GM11168 (cell line): ENCODE data around the gene PTPRN2.

Experiments
- in situ Hi-C: fragments of 300-500 bp; cut with MboI; formaldehyde crosslinking; loops from one replicate; pipeline ENCODE4 v1.12.0; 2022; ENCODE audit warnings: low sequenced_read_pairs; ENCODE audit not compliant: unreplicated experiment

The PTPRN2 gene

DNA sequence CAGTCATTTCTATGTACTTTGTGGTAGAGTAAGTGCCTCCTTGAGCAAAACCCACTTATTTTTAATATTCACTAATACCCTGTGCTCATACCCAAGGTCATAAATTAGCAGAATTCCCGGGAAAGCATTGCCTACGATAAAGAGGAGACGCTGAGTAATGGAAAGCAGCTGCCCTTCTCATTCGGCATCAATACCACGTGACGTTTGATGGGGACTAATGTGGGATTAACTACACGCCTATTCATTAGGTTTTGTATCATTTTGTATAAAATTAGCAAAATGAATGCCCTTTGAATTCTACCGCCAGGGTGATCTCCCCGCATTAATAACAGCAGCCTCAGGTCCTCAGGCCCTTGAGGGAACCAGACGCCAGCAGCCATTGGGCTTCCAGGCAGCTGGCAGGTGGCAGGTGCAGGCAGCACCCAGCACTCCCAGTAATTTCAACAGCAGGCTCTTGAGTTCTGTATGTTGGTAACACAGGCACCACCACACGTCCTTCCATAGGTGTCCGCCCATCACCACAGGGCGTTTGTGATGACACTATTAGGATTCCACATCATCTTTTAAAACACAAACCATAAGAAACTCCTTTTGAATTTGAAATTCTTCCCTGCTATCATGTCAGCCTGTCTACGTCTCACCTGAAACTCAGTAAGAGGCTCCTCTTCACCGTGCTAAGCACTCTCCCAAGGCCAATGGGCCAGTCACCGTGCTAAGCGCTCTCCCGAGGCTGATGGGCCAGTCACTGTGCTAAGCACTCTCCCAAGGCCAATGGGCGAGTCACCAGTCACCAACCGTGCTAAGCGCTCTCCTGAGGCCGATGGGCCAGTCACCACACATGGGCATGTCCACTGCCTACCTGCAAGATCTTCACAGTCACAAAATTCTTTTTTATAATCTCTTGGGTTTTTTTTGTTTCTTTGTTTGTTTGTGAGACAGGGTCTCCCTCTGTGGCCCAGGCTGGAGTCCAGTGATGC is 509.4 kb downstream of the PTPRN2 start:
- in situ Hi-C loops: no loop called here

- in situ Hi-C loops: no loop called here
These were observed 510.3 kb downstream of the PTPRN2 start for GRCh38 chr7:158077151-158077840.

DNA sequence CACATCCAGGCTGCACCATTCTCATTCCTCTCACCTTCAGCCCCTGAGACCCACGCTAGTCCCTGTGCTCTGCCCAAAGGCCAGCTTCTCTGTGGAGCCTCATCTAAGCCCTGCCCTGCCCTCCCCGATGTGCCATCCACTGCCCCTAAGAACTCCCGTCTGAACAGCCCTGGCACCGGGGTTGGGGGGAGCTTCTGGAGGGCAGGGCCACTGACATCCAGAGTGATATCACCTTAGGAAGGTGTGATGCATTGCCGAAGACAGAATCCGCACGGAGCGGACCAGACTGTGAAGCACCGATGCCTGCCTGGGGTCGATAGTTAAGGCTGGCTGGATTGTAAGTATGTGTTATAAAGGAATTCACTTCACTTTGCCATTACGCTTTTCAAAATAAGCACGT is 511.0 kb downstream of the PTPRN2 start:
- in situ Hi-C loops: no loop called here

GRCh38 chr7:158076215-158076614 is 511.4 kb downstream of the PTPRN2 start:
- in situ Hi-C loops: no loop called here

- in situ Hi-C loops: no loop called here
These were observed 512.0 kb downstream of the PTPRN2 start for GRCh38 chr7:158075633-158076001.

DNA sequence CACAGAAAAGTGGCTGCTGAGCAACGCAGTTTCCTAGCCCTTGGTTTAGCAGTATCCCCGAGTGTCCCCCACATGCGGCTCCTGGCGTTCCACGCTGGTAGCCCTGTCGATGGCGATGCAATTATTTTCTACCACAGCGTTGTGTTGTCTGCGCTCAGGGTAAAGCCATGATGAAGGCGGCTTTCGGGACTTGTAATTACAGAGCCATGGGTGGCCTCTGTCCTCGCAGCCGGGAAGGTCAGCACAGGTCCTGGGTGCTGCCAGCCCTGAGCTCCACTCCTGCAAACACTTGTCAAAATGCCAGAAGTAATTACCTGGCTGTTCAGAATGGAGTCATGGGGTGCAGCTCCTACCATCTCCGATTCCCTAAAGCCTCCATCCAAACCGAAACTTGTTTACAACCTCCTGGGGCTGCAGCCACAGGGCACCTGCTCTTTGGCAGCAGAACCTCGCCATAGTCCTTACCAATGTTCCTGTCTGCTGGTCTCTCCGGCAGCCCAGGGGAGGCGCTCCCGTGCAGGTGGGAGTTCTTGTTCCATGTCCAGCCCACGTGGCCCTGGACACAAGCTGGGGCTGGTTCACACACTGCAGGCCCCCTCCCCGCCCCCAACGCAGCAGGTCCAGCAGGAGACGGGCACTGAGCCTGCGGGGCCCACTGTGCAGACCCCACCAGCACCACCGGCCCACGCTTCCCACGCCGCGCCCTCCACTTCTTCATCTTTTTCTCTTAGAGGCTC is 512.6 kb downstream of the PTPRN2 start:
- in situ Hi-C loops: no loop called here

GRCh38 chr7:158073845-158074840 is 513.5 kb downstream of the PTPRN2 start:
- in situ Hi-C loops: no loop called here

DNA sequence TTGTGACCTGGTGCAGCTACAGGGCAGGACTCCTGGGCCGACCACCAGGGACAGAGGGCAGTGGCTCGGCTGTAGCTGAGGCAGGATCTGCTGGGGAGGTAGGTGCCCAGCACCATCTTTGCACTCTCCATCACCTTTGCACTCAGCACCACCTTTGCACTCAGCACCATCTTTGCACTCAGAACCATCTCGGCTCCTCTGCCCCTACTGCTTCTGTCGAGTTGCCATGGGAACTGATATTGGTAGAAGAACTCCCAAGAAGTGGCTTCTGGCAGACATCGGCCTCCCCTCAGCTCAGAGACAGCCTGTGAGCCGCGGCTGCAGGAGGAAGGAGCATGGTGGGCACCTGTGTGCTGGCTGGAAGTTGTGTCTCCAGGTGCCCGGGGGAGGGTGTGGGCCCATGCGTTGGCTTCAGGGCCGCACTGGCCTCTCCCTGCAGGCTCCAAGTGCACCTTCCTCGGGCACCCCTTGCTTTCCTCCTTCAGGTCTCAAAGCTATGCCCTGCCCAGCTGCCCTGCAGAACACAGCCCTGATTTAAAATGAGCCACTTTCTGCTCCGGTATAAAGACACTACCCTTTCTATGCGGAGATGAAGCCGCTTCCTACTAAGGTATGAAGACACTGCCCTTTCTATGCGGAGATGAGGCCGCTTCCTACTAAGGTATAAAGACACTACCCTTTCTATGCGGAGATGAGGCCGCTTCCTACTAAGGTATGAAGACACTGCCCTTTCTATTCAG is 514.5 kb downstream of the PTPRN2 start:
- in situ Hi-C loops: no loop called here

- in situ Hi-C loops: no loop called here
These were observed 517.3 kb downstream of the PTPRN2 start for GRCh38 chr7:158070222-158070920.

GRCh38 chr7:158068853-158069252 is 518.8 kb downstream of the PTPRN2 start:
- in situ Hi-C loops: no loop called here

GRCh38 chr7:158067931-158068482 is 519.6 kb downstream of the PTPRN2 start:
- in situ Hi-C loops: no loop called here

- in situ Hi-C loops: no loop called here
These were observed 520.2 kb downstream of the PTPRN2 start for GRCh38 chr7:158067219-158067930.

DNA sequence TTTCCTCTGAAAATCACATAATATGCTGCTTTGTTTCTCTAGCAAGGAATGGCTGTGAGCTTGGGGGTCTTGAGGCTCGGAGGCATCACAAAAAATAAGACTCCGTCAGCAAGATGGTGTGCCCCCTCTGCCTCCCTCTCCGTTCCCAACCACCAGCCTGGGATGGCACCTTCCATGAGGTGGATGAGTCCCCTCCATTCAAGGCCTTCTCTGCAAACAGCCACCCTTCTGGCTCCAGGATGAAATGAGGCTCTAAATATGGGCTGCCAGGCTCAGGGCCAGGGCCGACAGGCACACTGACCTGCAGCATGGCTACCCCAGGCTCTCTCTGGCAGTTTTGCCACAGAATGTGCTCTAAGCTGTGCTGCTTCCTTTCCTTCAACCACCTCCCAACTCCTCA is 521.5 kb downstream of the PTPRN2 start:
- in situ Hi-C loops: no loop called here

GRCh38 chr7:158065340-158065739 is 522.3 kb downstream of the PTPRN2 start:
- in situ Hi-C loops: no loop called here

- in situ Hi-C loops: no loop called here
These were observed 523.0 kb downstream of the PTPRN2 start for GRCh38 chr7:158064631-158065030.

DNA sequence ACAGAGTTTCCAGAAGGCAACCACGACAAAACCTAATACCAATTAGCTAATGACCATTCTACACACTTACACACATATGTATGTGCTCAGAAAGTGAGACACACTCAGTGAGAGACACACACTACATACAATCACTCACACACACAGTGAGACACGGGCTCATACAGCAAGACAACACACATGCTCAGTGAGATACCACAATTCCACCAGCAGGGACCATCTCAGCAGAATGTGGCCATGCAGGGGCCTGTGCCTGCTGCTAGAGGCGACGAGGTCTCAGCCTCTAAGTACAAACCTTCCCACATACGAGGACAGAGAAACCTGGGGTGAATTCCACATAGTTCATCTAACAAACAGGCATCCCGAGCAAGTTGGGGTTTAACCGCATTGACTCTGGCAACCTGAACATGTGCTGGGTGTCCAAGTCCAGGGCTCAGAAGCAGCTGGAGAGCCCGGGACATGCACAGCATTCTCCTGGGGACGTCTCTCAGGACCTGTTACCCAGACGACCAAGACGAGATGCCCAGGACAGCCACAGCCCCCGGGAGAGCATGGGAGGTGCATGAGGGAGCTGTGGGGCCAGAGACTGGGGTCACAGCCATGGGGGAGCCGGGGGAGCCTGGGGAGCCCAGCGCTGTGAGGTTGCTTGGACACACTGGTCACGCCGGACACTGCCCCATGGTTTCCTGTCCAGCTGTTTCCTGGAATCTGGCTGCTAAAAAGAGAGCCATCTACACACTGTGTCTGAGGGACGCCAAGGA is 523.6 kb downstream of the PTPRN2 start:
- in situ Hi-C loops: no loop called here

GRCh38 chr7:158062661-158063060 is 525.0 kb downstream of the PTPRN2 start:
- in situ Hi-C loops: no loop called here
